Measurements from ENCODE around the gene AQR.

The AQR gene

DNA sequence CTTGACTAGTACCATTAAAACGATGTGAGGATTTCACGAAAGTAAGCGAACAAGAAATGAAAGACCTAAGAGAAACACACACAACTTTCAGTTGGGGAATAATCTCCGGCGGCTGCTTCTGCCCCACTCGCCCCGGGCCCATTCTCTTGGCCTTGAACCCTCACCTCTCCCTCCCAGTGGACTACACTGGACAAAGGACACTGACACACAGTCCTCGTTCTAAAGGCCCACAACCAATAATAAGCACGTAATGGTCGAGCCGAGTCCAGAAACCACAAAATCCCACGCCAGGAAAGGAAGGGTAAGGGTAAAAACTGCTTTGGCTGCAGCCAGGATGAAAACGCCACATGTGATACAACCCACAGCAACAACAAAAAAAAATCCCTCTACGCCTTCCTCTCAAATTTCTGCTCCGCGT, 18.1 kb upstream of the AQR start:
- no peaks in the 10 kb centered on the region for H3K9me2 ChIP-seq (replicated peaks; ENCODE audit: low read depth, low read length)
- peaks cover 7% of the 10 kb centered on the region; the same call in 1 of the 2 replicates for H3K36me3 ChIP-seq (ENCODE audit: insufficient read depth, low read length)
- no peaks in the 10 kb centered on the region for H3K27me3 ChIP-seq (ENCODE audit: insufficient read depth, low read length, poor library complexity, severe bottlenecking)
- H3K79me2 ChIP-seq (ENCODE audit: insufficient read depth, low read length): peaks cover 46% of the 10 kb centered on the region
- peaks cover 34% of the 10 kb centered on the region for H4K20me1 ChIP-seq (ENCODE audit: insufficient read depth, low read length, poor library complexity, severe bottlenecking)
- peaks cover 34% of the 10 kb centered on the region for H3K4me1 ChIP-seq (ENCODE audit: insufficient read depth, low read length, poor library complexity, severe bottlenecking)
- peak overlapping the region; percentile 94 for H3K9ac ChIP-seq (ENCODE audit: low read depth, low read length, poor library complexity, severe bottlenecking)
- H3K4me2 ChIP-seq (ENCODE audit: low read depth, low read length, poor library complexity, severe bottlenecking): peak overlapping the region; percentile 95
- H2AFZ ChIP-seq (ENCODE audit: low read length): peak overlapping the region; percentile 90
- TF ChIP-seq, protein P1, sequence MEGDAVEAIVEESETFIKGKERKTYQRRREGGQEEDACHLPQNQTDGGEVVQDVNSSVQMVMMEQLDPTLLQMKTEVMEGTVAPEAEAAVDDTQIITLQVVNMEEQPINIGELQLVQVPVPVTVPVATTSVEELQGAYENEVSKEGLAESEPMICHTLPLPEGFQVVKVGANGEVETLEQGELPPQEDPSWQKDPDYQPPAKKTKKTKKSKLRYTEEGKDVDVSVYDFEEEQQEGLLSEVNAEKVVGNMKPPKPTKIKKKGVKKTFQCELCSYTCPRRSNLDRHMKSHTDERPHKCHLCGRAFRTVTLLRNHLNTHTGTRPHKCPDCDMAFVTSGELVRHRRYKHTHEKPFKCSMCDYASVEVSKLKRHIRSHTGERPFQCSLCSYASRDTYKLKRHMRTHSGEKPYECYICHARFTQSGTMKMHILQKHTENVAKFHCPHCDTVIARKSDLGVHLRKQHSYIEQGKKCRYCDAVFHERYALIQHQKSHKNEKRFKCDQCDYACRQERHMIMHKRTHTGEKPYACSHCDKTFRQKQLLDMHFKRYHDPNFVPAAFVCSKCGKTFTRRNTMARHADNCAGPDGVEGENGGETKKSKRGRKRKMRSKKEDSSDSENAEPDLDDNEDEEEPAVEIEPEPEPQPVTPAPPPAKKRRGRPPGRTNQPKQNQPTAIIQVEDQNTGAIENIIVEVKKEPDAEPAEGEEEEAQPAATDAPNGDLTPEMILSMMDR (conservative IDR thresholded peaks at IDR 0.05; ENCODE audit: low read length): no peak
- TF ChIP-seq EZH2phosphoT487 (IDR thresholded peaks at IDR 0.05; ENCODE audit: borderline replicate concordance): no peak
- no peaks in the 10 kb centered on the region for H3F3A ChIP-seq (ENCODE audit: low read depth)
- peak overlapping the region; percentile 98 for H3K4me3 ChIP-seq (ENCODE audit: low read length, poor library complexity, severe bottlenecking)
- H3K9me3 ChIP-seq (ENCODE audit: insufficient read depth, low read depth, low read length): no peaks in the 10 kb centered on the region

DNA sequence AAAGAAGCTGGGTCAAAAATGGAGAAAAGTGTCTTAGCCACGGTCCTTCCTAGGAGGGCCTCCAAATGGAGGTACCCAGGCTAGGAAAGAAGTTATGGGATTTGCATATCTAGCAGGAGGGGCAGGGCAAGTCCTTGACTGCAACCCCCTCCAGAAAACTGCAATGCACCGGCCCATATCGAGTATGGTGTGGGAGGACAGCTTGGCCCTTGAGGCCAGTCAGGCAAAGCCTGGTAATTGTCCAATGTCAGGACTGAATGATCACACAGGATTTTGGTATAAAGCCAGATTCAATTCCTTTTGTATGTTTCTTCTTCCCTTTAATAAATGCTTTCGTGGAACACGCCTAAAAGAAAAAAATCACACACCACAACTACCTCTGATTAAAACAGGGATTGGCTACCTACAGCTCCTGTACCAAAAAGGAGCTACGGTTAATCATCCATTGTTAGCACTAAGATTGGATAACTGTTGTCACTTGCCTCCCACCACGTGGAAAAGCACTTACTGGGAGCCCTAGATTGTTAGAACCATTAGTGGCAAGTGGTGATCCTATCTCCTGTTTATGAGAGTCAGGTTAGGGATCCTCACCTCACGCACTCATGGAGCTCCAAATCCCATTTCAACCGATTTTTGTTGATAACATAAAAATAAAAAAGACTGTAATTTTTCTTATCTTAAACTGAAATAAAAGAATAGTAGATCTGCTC, 17.4 kb upstream of the AQR start:
- H3K9ac ChIP-seq (ENCODE audit: low read depth, low read length, poor library complexity, severe bottlenecking): peak overlapping the region; percentile 94

DNA sequence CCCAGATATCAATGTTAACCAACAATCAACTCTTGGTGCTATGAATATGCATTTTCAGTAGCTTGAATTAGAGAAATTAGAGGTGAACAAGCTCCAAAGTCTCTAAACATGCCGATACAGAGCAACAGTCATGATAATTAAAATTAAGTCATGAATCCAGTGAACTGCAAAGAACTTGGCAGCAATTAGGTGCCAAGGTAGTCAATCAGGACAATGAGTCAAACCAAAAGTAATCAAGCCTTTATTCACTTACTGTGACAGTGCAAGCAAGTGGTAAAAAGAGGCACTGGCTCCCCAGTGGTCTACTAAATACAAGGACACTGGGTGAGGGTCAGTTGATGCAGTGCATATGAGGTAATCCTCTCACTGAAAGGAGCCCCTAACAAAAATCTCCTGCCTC, 16.8 kb upstream of the AQR start:
- Histone ChIP-seq H3K4me1 (ENCODE audit: insufficient read depth, low read length, poor library complexity, severe bottlenecking) (peaks cover 34% of the 10 kb centered on the region), H3K36me3 (ENCODE audit: insufficient read depth, low read length) (peaks cover 17% of the 10 kb centered on the region; the same call in 1 of the 2 replicates), H3K79me2 (ENCODE audit: insufficient read depth, low read length) (peaks cover 46% of the 10 kb centered on the region), H3K9me2 (replicated peaks; ENCODE audit: low read depth, low read length) (no peaks in the 10 kb centered on the region), H3K9ac (ENCODE audit: low read depth, low read length, poor library complexity, severe bottlenecking) (peak overlapping the region; percentile 94), H3K27me3 (ENCODE audit: insufficient read depth, low read length, poor library complexity, severe bottlenecking) (no peaks in the 10 kb centered on the region), H2AFZ (ENCODE audit: low read length) (no peak overlapping the region), H3K4me3 (ENCODE audit: low read length, poor library complexity, severe bottlenecking) (peak overlapping the region; percentile 98), H3F3A (ENCODE audit: low read depth) (no peaks in the 10 kb centered on the region), H3K4me2 (ENCODE audit: low read depth, low read length, poor library complexity, severe bottlenecking) (peak overlapping the region; percentile 95), H3K9me3 (ENCODE audit: insufficient read depth, low read depth, low read length) (no peaks in the 10 kb centered on the region), H4K20me1 (ENCODE audit: insufficient read depth, low read length, poor library complexity, severe bottlenecking) (peaks cover 34% of the 10 kb centered on the region)
- TF ChIP-seq, protein P1 (conservative IDR thresholded peaks at IDR 0.05; ENCODE audit: low read length): no peak
- TF ChIP-seq EZH2phosphoT487 (IDR thresholded peaks at IDR 0.05; ENCODE audit: borderline replicate concordance): no peak

More for the DNA sequence above, 17.4 kb upstream of the AQR start:
- H3F3A ChIP-seq (ENCODE audit: low read depth): no peaks in the 10 kb centered on the region
- H4K20me1 ChIP-seq (ENCODE audit: insufficient read depth, low read length, poor library complexity, severe bottlenecking): peaks cover 34% of the 10 kb centered on the region
- peak overlapping the region; percentile 95 for H3K4me2 ChIP-seq (ENCODE audit: low read depth, low read length, poor library complexity, severe bottlenecking)
- H3K36me3 ChIP-seq (ENCODE audit: insufficient read depth, low read length): peaks cover 13% of the 10 kb centered on the region; the same call in 1 of the 2 replicates
- H3K27me3 ChIP-seq (ENCODE audit: insufficient read depth, low read length, poor library complexity, severe bottlenecking): no peaks in the 10 kb centered on the region
- peak overlapping the region; percentile 98 for H3K4me3 ChIP-seq (ENCODE audit: low read length, poor library complexity, severe bottlenecking)
- no peak for TF ChIP-seq EZH2phosphoT487 (IDR thresholded peaks at IDR 0.05; ENCODE audit: borderline replicate concordance)
- H3K9me3 ChIP-seq (ENCODE audit: insufficient read depth, low read depth, low read length): no peaks in the 10 kb centered on the region
- H3K4me1 ChIP-seq (ENCODE audit: insufficient read depth, low read length, poor library complexity, severe bottlenecking): peaks cover 34% of the 10 kb centered on the region
- H3K79me2 ChIP-seq (ENCODE audit: insufficient read depth, low read length): peaks cover 46% of the 10 kb centered on the region
- no peak overlapping the region for H2AFZ ChIP-seq (ENCODE audit: low read length)
- H3K9me2 ChIP-seq (replicated peaks; ENCODE audit: low read depth, low read length): no peaks in the 10 kb centered on the region

Data from Loucy (cell line).